K562 (cell line): ENCODE measurements around the gene NEK4. TPM values are rescaled to one million over a fixed set of nuclear protein-coding genes. Genes with fewer than 3 reads are reported as not detected.

Source experiments
- ATAC-seq: fragments of 200-7000 bp; cut with Tn5 transposase; 3 replicates; pipeline ENCODE4 v1.9.1; 2020; ENCODE audit warnings: moderate library complexity
- BruUV-seq: library from RNA; stranded (reverse); fragments of 400-500 nt; replicated peaks from 2 replicates; lab custom pipeline; 2021; lab: Mats Ljungman, UMichigan
- CTCF ChIA-PET: fragments of 300-600 bp; formaldehyde crosslinking; extraction: SDS; loops from one replicate; lab custom pipeline; 2021; ENCODE audit warnings: low intra/inter-chr PET ratio; lab: Yijun Ruan, JAX
- POLR2A ChIA-PET: fragments of 300-600, 350-650 bp; sonication (Branson Sonifier 250); formaldehyde crosslinking; extraction: SDS; loops from one replicate; lab custom pipeline; 2021; ENCODE audit warnings: antibody characterized with exemption, inconsistent platforms; lab: Yijun Ruan, JAX
- DNase-seq, 4 experiments: peaks; one replicate each; pipeline versions ENCODE4 v3.0.0 to v3.0.0-alpha.2; 2011 to 2018; ENCODE audit warnings: low spot score in 3 of 4, mixed read lengths in 3 of 4; ENCODE audit errors: extremely low read depth in 1 of 4
- FAIRE-seq: peaks from 2 replicates; lab custom pipeline; 2011; peaks lifted over from hg19 to GRCh38; lab: Jason Lieb, UNC
- H2AFZ ChIP-seq: 2 replicates; pipeline ENCODE4 v1.6.0; 2011; ENCODE audit warnings: low read depth, low read length, control low read depth, inconsistent platforms
- H3K27ac ChIP-seq: fragments of 200-600 bp; 3 replicates; pipeline ENCODE4 v1.8.0; 2011; ENCODE audit warnings: low read depth, mild to moderate bottlenecking, control low read depth, inconsistent platforms, low read length, moderate library complexity, mixed read lengths; ENCODE audit errors: extremely low read depth
- H3K27me3 ChIP-seq, 2 experiments: fragments of 300-600 bp in 1 of 2; 2 replicates in 1 of 2; 3 replicates in 1 of 2; pipeline versions ENCODE4 v1.6.0 to v1.8.0; 2011; ENCODE audit warnings: inconsistent platforms in 2 of 2, low read length in 2 of 2, mild to moderate bottlenecking in 1 of 2, mixed read lengths in 1 of 2, moderate library complexity in 1 of 2; ENCODE audit not compliant: control insufficient read depth in 2 of 2, insufficient read depth in 2 of 2
- H3K36me3 ChIP-seq: fragments of 300-600 bp; 3 replicates; pipeline ENCODE4 v1.8.0; 2011; ENCODE audit warnings: mild to moderate bottlenecking, low read length, inconsistent platforms; ENCODE audit not compliant: control insufficient read depth, insufficient read depth
- H3K4me1 ChIP-seq, 2 experiments: fragments of 200-600 bp in 1 of 2; replicated peaks in 1 of 2; 2 replicates in 1 of 2; 3 replicates in 1 of 2; pipeline versions ENCODE4 v1.5.1 to v1.8.0; 2011; ENCODE audit warnings: inconsistent platforms in 2 of 2, low read length in 2 of 2, mild to moderate bottlenecking in 1 of 2, mixed read lengths in 1 of 2, moderate library complexity in 1 of 2; ENCODE audit not compliant: control insufficient read depth in 2 of 2, insufficient read depth in 2 of 2
- H3K4me2 ChIP-seq: 2 replicates; pipeline ENCODE4 v1.6.1; 2011; ENCODE audit warnings: low read length, control low read depth, inconsistent platforms, mixed read lengths; ENCODE audit not compliant: insufficient read depth
- H3K4me3 ChIP-seq: fragments of 200-600 bp; sonication (generic), shearing (Covaris generic); 2 replicates; pipeline ENCODE4 v1.5.1; 2016; ENCODE audit warnings: control low read depth, inconsistent platforms
- H3K79me2 ChIP-seq: fragments of 200-600 bp; 3 replicates; pipeline ENCODE4 v1.8.0; 2011; ENCODE audit warnings: low read length, inconsistent platforms; ENCODE audit not compliant: control insufficient read depth, insufficient read depth
- H3K9ac ChIP-seq, 2 experiments: 2 replicates each; pipeline versions ENCODE4 v1.6.0 to v1.6.1; 2011; ENCODE audit warnings: low read depth in 2 of 2, low read length in 2 of 2, control low read depth in 1 of 2, inconsistent platforms in 1 of 2, mild to moderate bottlenecking in 1 of 2, mixed read lengths in 1 of 2; ENCODE audit not compliant: insufficient read depth in 1 of 2
- H3K9me1 ChIP-seq: one replicate; pipeline ENCODE4 v1.6.0; 2011; ENCODE audit warnings: inconsistent platforms, mild to moderate bottlenecking, low read length, moderate library complexity; ENCODE audit not compliant: control insufficient read depth, insufficient read depth
- H3K9me3 ChIP-seq: replicated peaks from 2 replicates; pipeline ENCODE4 v1.5.1; 2011; ENCODE audit warnings: low read depth, low read length, inconsistent platforms; ENCODE audit not compliant: control insufficient read depth, insufficient read depth
- H4K20me1 ChIP-seq: replicated peaks from 2 replicates; pipeline ENCODE4 v1.6.1; 2011; ENCODE audit warnings: low read length, inconsistent platforms, mixed read lengths; ENCODE audit not compliant: control insufficient read depth, insufficient read depth
- CHCHD3 ChIP-seq: fragments of 250-450 bp; sonication (Bioruptor Pico); IDR thresholded peaks from 2 replicates; pipeline ENCODE4 v2.1.2; 2022; ENCODE audit warnings: mild to moderate bottlenecking
- CREB3L1 ChIP-seq: fragments of 450-650 bp; IDR thresholded peaks from 2 replicates; pipeline ENCODE4 v1.6.1; 2014; ENCODE audit warnings: low read depth, mild to moderate bottlenecking, moderate library complexity, borderline replicate concordance
- FOXJ2 ChIP-seq: fragments of 200-800 bp; sonication (Bioruptor generic); IDR thresholded peaks from 2 replicates; pipeline ENCODE4 v1.6.1; 2016; ENCODE audit warnings: missing genetic modification characterization, missing compliant biosample characterization
- HIVEP1 ChIP-seq: fragments of 250-450 bp; sonication (Bioruptor Pico); IDR thresholded peaks from 2 replicates; pipeline ENCODE4 v1.4.0; 2020; ENCODE audit warnings: mild to moderate bottlenecking
- MEF2D ChIP-seq: conservative IDR thresholded peaks from 2 replicates; pipeline ENCODE4 v1.6.1; 2016; ENCODE audit warnings: low read depth, missing genetic modification characterization, missing compliant biosample characterization
- MEIS2 ChIP-seq: fragments of 450-650 bp; IDR thresholded peaks from 2 replicates; pipeline ENCODE4 v1.6.1; 2014; ENCODE audit warnings: mild to moderate bottlenecking; ENCODE audit not compliant: partially characterized antibody
- MITF ChIP-seq: IDR thresholded peaks from 2 replicates; pipeline ENCODE4 v1.6.1; 2014; ENCODE audit warnings: antibody characterized with exemption
- MYBL2 ChIP-seq, 2 experiments: fragments of 450-650 bp in 1 of 2; sonication (generic) in 1 of 2; formaldehyde crosslinking in 1 of 2; IDR thresholded peaks; 2 replicates each; pipeline versions ENCODE4 v1.6.1 to v1.8.1; 2017 to 2022; ENCODE audit warnings: borderline replicate concordance in 1 of 2, inconsistent platforms in 1 of 2, low read depth in 1 of 2, mild to moderate bottlenecking in 1 of 2, missing genetic modification reagents in 1 of 2, moderate library complexity in 1 of 2
- OTX1 ChIP-seq: fragments of 450-650 bp; formaldehyde crosslinking; IDR thresholded peaks from 2 replicates; pipeline ENCODE4 v1.4.0; 2022; ENCODE audit warnings: mild to moderate bottlenecking
- SNRNP70 ChIP-seq: fragments of 200-400 bp; formaldehyde crosslinking; optimal IDR thresholded peaks from 2 replicates; pipeline ENCODE3; 2017; ENCODE audit warnings: low read depth, low read length
- ZNF551 ChIP-seq: fragments of 250-450 bp; sonication (Bioruptor Pico); IDR thresholded peaks from 2 replicates; pipeline ENCODE4 v1.5.0; 2021; ENCODE audit warnings: mild to moderate bottlenecking, moderate library complexity
- WGBS: fragments of 100-300 bp; shearing (Covaris generic); methylation state at CpG from one replicate; pipeline ENCODE4 v1.1.6; 2016; ENCODE audit warnings: low coverage, mixed read lengths; ENCODE audit not compliant: insufficient coverage; ENCODE audit errors: missing lambda C conversion rate; 5-methylcytosine and 5-hydroxymethylcytosine counted together
- in situ Hi-C: fragments of 300-500 bp; cut with MboI; formaldehyde crosslinking; loops from 4 replicates; pipeline ENCODE4 v1.15.0; 2018; ENCODE audit warnings: inconsistent platforms, mixed read lengths
- intact Hi-C: fragments of 100-400 bp; cut with micrococcal nuclease; formaldehyde crosslinking; loops from 2 replicates; pipeline ENCODE4 v1.14.2; 2022
- polyA plus RNA-seq, 8 experiments: library from polyadenylated mRNA; depleted of rRNA in 4 of 8; stranded (reverse) in 5 of 8; unstranded in 3 of 8; fragments of >200 nt; fragmentation: Nextera tagmentation in 2 of 8; fragmentation: Illumina TruSeq in 1 of 8; extraction: Ambion mirVana in 2 of 8; extraction: Trizol in 1 of 8; gene quantifications; 2 replicates each; pipeline versions ENCODE4 v1.2.1 to v1.2.3, GENCODE V29; 2011 to 2014; ENCODE audit warnings: inconsistent platforms in 1 of 8, missing spikeins in 1 of 8
- total RNA-seq, 7 experiments: library from RNA; depleted of rRNA in 6 of 7; stranded (reverse); fragments of >200 nt in 6 of 7; fragmentation: Illumina TruSeq in 2 of 7; extraction: Trizol in 2 of 7; gene quantifications; 2 replicates each; pipeline versions ENCODE4 v1.2.1 to v1.2.3, GENCODE V29; 2011 to 2021; ENCODE audit warnings: low replicate concordance in 1 of 7

The NEK4 gene
- total and polyA plus RNA-seq, 9 of the 15 experiments (the other 6 are each of a cell fraction or from before 2014, with no cell fraction given) = 5.8 to 23.1 (median 16.6) TPM

GRCh38 chr3:52663098-52663497, 107.6 kb downstream of the NEK4 start:
- no peaks in the 10 kb centered on the region for H3K9me1 ChIP-seq
- H3K4me3 ChIP-seq = no peak overlapping the region
- ChIA-PET CTCF (no interaction called here), POLR2A (no interaction called here)
- no peak overlapping the region for H3K9ac ChIP-seq
- intact Hi-C loops = no loop called here
- no peak overlapping the region for H3K4me2 ChIP-seq
- no peak overlapping the region for H2AFZ ChIP-seq
- DNase-seq (no peak), ATAC-seq (no peak), FAIRE-seq (no peak)
- in situ Hi-C loops = no loop called here
- no peaks in the 10 kb centered on the region for H3K27me3 ChIP-seq
- TF ChIP-seq MEF2D (tag) (no peak), SNRNP70 (no peak), CHCHD3 (CRISPR knock-in tag) (no peak), FOXJ2 (tag) (no peak), OTX1 (CRISPR knock-in tag) (no peak), MYBL2 (IDR thresholded peaks at IDR 0.05; ENCODE audit: low read depth) (no peak), MYBL2 (CRISPR knock-in tag; IDR thresholded peaks at IDR 0.05; ENCODE audit: borderline replicate concordance) (no peak), HIVEP1 (CRISPR knock-in tag) (no peak), MEIS2 (no peak), ZNF551 (CRISPR knock-in tag) (no peak), CREB3L1 (no peak), MITF (no peak)
- no peaks in the 10 kb centered on the region for H4K20me1 ChIP-seq
- 77% methylated on average over 3 of the region's 3 CpGs for WGBS
- no peaks in the 10 kb centered on the region for H3K9me3 ChIP-seq
- H3K4me1 ChIP-seq = no peaks in the 10 kb centered on the region
- BruUV-seq = no TSS peak
- no peak overlapping the region for H3K27ac ChIP-seq
- no peaks in the 10 kb centered on the region for H3K79me2 ChIP-seq
- H3K36me3 ChIP-seq = peaks cover 42% of the 10 kb centered on the region
